NCI-H2107 (cell line): Measurements from ENCODE around the gene APLF.
"Not testable (repeated sequence)": the region's sequence is repeated elsewhere in the genome, so short reads cannot be mapped to it uniquely, and the experiment has no call there.

Source experiments
- DNase-seq: peaks from one replicate; lab custom pipeline; 2025; lab: John Stamatoyannopoulos, UW

The APLF gene

GRCh38 chr2:68579689-68580088, 112.3 kb downstream of the APLF start:
- no peak for DNase-seq

DNA sequence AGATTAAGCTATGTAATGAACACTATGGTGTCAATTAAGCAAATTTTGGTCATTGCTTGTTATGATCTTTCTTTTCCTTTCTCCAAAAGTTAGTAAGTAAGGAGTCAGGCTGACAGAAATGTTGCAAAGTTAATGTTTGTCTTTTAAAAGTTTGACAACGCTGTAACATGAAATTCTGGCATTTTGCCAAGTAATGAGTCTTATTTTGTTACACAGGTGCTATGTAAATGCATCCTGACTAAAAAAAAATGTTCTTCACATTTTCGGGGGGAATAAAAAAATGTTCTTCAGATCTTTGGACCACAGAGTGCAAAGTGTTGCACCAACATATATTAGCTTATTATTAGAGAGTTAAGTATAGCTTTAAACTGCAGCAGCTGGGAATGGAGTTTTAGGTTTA, 121.2 kb downstream of the APLF start:
- DNase-seq = no peak

DNA sequence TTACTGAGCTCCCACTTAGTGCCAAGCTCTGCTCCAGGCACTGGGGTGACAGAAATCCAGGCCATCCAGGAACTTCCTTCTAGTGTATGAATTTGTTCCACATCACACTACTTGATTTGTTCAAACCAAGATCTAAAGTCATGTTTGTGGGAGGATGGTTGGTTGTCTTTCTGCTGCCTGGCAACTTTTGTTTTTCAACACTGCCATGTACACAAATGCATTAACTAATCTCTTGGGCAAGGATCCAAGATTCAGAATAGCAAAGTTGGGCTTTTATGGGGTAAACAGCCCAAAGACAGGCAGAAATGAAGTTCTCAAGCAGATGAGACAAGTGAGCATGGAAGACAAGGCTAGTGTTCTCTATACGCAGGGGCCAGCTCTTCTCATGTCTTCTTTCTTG, 122.6 kb downstream of the APLF start:
- DNase-seq = no peak

DNA sequence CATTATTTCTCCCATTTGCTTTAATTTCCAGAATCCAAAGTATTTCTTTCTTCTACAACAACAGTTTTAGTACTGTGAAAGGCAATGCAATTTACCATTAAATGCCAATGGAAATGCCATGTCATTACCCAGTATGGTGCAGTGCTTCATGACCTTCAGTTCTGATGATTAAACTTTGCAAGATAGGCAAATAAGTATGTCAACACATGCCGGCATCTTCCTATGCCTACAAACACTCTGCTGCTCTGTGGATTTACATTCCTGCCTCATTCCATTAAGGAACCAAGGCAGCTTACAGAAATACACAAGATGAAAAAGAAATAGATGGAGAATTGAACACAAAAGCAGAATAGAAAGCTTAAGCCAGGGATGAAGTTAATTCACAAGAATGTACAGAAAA, 123.3 kb downstream of the APLF start:
- DNase-seq = no peak

DNA sequence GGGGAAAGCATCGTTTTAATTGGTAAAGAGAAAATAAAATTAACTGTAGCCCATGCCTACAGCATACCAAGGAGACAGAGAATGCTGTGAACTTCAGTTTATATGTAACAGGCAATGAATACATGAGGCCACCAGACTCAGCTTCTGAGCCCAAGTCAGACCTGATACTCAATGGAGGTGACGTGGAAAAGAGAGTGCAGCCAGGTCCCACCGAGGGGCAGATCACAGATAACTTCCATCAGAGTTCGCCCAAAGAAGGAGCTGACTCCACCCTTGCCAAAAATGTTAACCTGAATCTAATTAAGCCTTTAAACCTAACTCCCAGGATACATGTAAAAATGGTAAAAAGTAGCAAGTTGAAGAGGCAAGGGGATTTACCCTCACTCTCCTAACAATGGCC, 123.8 kb downstream of the APLF start:
- no peak for DNase-seq

DNA sequence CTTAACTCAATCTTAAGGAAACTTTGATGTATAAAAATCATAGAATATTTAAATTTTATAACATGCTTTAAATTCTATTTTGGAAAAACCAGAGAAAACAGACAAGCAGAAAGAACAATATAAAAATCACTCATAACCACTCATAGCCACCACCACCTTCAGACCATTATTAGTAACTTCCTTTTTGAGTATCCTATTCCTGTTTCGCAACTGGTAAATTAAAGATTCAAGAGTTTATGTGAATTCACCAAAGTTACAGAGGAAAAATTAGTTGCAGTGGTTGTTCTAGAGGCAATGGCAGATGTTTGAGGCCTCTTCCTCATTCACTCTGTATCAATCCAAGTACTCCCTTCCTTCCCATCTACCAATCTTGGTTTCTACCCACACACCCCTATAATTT, 126.7 kb downstream of the APLF start:
- DNase-seq = no peak

GRCh38 chr2:68594674-68595492, 127.5 kb downstream of the APLF start:
- no peak for DNase-seq

- not testable (repeated sequence) for DNase-seq
These were observed 128.1 kb downstream of the APLF start for GRCh38 chr2:68595493-68595785.

GRCh38 chr2:68600495-68600894, 133.1 kb downstream of the APLF start:
- not testable (repeated sequence) for DNase-seq

GRCh38 chr2:68603059-68603458, 135.7 kb downstream of the APLF start:
- DNase-seq = no peak

DNA sequence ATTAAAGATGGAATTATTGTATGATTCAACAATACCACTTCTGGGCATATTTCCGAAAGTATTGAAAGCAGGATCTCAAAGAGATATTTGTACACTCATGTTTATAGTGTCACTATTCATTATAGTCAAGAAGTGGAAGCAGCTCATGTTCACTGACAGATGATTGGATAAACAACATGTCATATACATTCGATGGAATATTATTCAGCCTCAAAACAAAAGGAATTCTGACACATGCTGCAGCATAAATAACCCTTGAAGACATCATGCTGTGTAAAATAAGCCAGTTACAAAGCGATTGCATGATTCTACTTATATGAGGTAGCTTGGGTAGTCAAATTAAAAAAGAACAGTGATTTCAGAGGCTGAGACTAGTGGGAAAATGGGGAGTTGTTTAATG, 136.7 kb downstream of the APLF start:
- no peak for DNase-seq

DNA sequence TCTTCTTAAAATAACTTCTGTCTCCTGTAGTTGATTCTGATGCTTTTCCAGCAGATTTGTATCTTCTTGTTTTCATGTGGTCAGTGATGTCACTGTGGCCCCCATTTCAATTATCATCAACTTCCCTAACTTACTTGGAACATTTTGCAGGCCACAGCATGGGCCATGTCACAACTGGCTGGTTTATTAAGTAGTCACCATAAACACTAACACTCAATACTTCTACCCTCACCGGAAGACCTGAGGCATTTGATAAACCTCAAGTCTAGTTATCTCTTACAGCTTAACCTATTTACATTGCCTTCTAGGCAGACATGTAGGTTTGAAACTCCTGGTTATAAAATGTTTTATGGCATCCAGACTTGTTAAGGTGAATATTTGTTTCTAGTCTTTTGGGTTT, 138.6 kb downstream of the APLF start:
- no peak for DNase-seq

DNA sequence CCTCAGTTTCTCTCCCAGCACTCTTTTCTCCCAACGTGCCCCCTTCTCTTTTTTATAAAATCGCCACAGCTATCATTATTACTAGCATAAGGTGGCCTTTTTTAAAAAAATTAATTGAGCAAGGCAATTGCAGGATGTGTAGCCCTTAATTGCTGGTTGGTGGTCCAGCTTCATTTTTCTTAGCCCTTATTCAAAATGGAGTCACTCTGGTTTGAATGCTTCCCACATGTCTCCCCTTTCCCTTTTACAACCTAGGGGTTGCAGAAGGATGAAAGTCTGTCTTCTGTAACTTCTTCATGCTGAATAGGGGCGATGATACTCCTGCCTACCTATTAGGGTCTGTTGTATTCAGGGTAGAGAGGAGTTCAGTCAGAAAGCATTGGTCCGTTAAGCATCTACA, 139.4 kb downstream of the APLF start:
- no peak for DNase-seq

- no peak for DNase-seq
These were observed 140.5 kb downstream of the APLF start for GRCh38 chr2:68607837-68608236.

DNA sequence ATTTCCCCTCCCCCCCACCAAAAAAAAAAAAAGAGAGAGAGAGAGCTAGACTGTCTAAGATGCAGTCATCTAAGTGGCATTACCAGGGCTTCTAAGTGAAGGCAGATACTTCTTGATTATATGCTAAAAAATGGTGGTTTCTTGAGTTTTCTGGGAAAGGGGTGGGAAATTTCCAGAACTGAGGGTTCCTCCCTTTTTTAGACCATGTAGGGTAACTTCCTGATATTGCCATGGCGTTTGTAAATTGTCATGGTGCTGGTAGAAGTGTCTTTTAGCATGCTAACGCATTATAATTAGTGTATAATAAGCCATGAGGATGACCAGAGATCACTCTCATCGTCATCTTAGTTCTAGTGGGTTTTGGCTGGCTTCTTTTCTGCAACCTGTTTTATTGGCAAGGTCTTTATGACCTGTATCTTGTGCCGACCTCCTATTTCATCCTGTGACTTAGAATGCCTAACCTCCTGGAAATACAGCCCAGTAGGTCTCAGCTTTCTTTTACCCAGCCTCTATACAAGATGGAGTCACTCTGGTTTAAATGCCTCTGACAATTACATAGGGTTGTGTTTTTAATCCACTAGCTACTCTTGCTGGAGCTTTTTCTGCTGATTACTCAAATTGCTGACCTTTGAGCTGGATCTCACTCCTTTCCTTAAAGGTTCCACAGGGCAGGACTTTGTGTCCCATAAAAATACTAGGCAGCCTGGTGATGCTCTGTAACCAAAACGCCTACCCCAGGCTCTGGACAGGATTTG, 145.6 kb downstream of the APLF start:
- DNase-seq = no peak

DNA sequence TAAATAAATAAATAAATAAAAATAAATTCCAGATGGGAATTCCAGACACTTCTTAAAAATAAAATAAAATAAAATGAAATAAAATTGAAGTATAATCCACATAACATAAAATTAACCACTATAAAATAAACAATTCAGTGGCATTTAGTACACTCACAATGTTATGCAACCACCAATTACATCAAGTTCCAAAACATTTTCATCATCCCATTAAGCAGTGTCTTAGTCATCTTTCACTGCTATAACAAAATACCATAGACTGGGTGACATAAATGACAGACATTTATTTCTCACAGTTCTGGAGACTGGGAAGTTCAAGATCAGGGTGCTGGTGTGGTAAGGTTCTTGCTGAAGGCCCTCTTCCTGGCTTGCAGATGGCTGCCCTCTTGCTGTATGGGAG, 153.4 kb downstream of the APLF start:
- DNase-seq = no peak

DNA sequence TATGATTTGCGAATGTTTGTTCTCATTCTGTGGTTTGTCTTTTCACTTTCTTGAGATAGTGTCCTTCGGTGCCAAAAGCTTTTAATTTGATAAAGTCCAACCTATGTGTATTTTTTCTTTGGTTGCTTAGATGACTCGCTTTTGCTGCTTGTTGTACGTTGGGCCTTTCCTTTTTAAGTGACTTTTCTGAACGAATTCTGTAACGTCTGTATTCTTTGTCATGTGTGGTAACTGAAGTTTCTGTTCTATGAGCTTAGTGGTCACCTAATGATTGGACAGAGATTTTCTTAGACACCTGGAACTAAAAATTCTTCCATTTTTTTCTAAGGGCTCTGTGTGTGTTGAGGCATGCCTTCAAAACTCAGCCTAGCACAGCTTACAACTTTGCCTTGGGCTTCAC, 156.4 kb downstream of the APLF start:
- DNase-seq = no peak

- DNase-seq = no peak
These were observed 160.2 kb downstream of the APLF start for GRCh38 chr2:68627615-68628014.
